ENCODE data around the gene TMEM171.

Gene TMEM171

GRCh38 chr5:73120222-73121118 lies at the start of gene TMEM171:
Gene TMEM171 (plus strand): TSS chr5:73120575. CDS start chr5:73123374, 2,799 bp downstream.
- Histone ChIP-seq H3K4me1 (ENCODE audit: insufficient read depth, low read length) (no peaks in the 10 kb centered on the region), H3K79me2 (ENCODE audit: insufficient read depth, low read length) (no peaks in the 10 kb centered on the region), H3K36me3 (ENCODE audit: insufficient read depth, low read length) (no peaks in the 10 kb centered on the region), H4K20me1 (ENCODE audit: insufficient read depth, low read length) (no peaks in the 10 kb centered on the region), H3K27me3 (ENCODE audit: insufficient read depth, low read length, poor library complexity) (peaks cover 7% of the 10 kb centered on the region), H3K9ac (ENCODE audit: low read depth, low read length) (no peak within 1 kb of the TSS), H3K9me3 (ENCODE audit: insufficient read depth, low read length, severe bottlenecking) (no peaks in the 10 kb centered on the region), H3K4me2 (ENCODE audit: insufficient read depth, low read length) (no peak within 1 kb of the TSS), H3K27ac (ENCODE audit: low read length) (no peak within 1 kb of the TSS), H3K4me3 (ENCODE audit: low read depth in 1 of 2, low read length in 2 of 2) (no peak within 1 kb of the TSS), H2AFZ (ENCODE audit: low read depth, low read length) (no peak within 1 kb of the TSS)
- ATAC-seq (ENCODE audit: insufficient read depth, low read depth), result no peak
- no peak for TF ChIP-seq EZH2 (IDR thresholded peaks at IDR 0.05; ENCODE audit: borderline replicate concordance, low read depth, low read length, severe bottlenecking)
- TF ChIP-seq CTCF (IDR thresholded peaks at IDR 0.05; ENCODE audit: borderline replicate concordance, extremely low read depth, low read length, poor library complexity, severe bottlenecking), result no peak
- no peak for DNase-seq

GRCh38 chr5:73081093-73081492 lies 39.3 kb upstream of the TMEM171 start:
- Histone ChIP-seq H3K4me3 (ENCODE audit: low read depth in 1 of 2, low read length in 2 of 2) (no peak overlapping the region), H3K4me2 (ENCODE audit: insufficient read depth, low read length) (no peak overlapping the region), H3K27me3 (ENCODE audit: insufficient read depth, low read length, poor library complexity) (peaks cover 5% of the 10 kb centered on the region), H3K36me3 (ENCODE audit: insufficient read depth, low read length) (no peaks in the 10 kb centered on the region), H4K20me1 (ENCODE audit: insufficient read depth, low read length) (no peaks in the 10 kb centered on the region), H3K4me1 (ENCODE audit: insufficient read depth, low read length) (no peaks in the 10 kb centered on the region), H2AFZ (ENCODE audit: low read depth, low read length) (no peak overlapping the region), H3K79me2 (ENCODE audit: insufficient read depth, low read length) (no peaks in the 10 kb centered on the region), H3K27ac (ENCODE audit: low read length) (no peak overlapping the region), H3K9ac (ENCODE audit: low read depth, low read length) (no peak overlapping the region), H3K9me3 (ENCODE audit: insufficient read depth, low read length, severe bottlenecking) (no peaks in the 10 kb centered on the region)
- TF ChIP-seq CTCF (IDR thresholded peaks at IDR 0.05; ENCODE audit: borderline replicate concordance, extremely low read depth, low read length, poor library complexity, severe bottlenecking), result no peak
- DNase-seq, result no peak
- no peak for ATAC-seq (ENCODE audit: insufficient read depth, low read depth)

GRCh38 chr5:73088026-73088425 lies 32.3 kb upstream of the TMEM171 start:
- H3K4me3 ChIP-seq (ENCODE audit: low read depth in 1 of 2, low read length in 2 of 2), result no peak overlapping the region
- no peak for TF ChIP-seq CTCF (IDR thresholded peaks at IDR 0.05; ENCODE audit: borderline replicate concordance, extremely low read depth, low read length, poor library complexity, severe bottlenecking)
- TF ChIP-seq EZH2 (IDR thresholded peaks at IDR 0.05; ENCODE audit: borderline replicate concordance, low read depth, low read length, severe bottlenecking), result no peak
- ATAC-seq (ENCODE audit: insufficient read depth, low read depth), result no peak
- no peaks in the 10 kb centered on the region for H3K27me3 ChIP-seq (ENCODE audit: insufficient read depth, low read length, poor library complexity)
- no peaks in the 10 kb centered on the region for H3K9me3 ChIP-seq (ENCODE audit: insufficient read depth, low read length, severe bottlenecking)
- no peak overlapping the region for H3K27ac ChIP-seq (ENCODE audit: low read length)
- H3K4me1 ChIP-seq (ENCODE audit: insufficient read depth, low read length), result no peaks in the 10 kb centered on the region
- H3K36me3 ChIP-seq (ENCODE audit: insufficient read depth, low read length), result no peaks in the 10 kb centered on the region
- H4K20me1 ChIP-seq (ENCODE audit: insufficient read depth, low read length), result no peaks in the 10 kb centered on the region
- H3K79me2 ChIP-seq (ENCODE audit: insufficient read depth, low read length), result no peaks in the 10 kb centered on the region
- H2AFZ ChIP-seq (ENCODE audit: low read depth, low read length), result no peak overlapping the region
- DNase-seq, result no peak
- no peak overlapping the region for H3K4me2 ChIP-seq (ENCODE audit: insufficient read depth, low read length)
- H3K9ac ChIP-seq (ENCODE audit: low read depth, low read length), result no peak overlapping the region
